22Rv1 (cell line): Measurements from ENCODE around the gene STK17B.

Source experiments
- H3K27ac ChIP-seq: fragments of 450-650 bp; 2 replicates; pipeline ENCODE4 v1.5.1; 2017
- ZFX ChIP-seq: fragments of 450-650 bp; IDR thresholded peaks from 2 replicates; pipeline ENCODE4 v1.6.1; 2017; ENCODE audit warnings: antibody characterized with exemption, borderline replicate concordance
- TF ChIP-seq, protein P1 (sequence below): fragments of 450-650 bp; IDR thresholded peaks from 2 replicates; pipeline ENCODE4 v1.5.1; 2017; ENCODE audit warnings: mild to moderate bottlenecking

Gene STK17B

DNA sequence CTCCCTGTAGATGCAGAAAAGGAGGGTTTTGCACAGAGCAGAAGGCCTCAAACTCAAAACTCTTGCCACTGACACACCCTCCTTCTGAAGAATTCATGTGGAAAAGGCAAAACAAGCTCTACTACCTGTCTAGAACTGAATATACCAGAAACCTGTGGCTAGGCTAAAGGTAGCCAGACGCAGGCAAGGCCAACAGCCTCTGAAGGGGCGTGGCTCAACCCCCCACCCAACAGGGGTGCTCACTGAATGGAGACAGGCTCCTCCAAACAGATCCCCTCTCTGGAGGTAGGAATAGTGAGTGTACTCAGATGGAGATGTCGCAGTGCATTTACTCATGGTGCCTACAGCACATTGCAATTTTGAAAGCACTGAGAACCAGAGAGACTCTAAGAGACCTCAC, 3.0 kb upstream of the STK17B start:
- no peak overlapping the region for H3K27ac ChIP-seq
- no peak for TF ChIP-seq ZFX
- TF ChIP-seq, protein P1, sequence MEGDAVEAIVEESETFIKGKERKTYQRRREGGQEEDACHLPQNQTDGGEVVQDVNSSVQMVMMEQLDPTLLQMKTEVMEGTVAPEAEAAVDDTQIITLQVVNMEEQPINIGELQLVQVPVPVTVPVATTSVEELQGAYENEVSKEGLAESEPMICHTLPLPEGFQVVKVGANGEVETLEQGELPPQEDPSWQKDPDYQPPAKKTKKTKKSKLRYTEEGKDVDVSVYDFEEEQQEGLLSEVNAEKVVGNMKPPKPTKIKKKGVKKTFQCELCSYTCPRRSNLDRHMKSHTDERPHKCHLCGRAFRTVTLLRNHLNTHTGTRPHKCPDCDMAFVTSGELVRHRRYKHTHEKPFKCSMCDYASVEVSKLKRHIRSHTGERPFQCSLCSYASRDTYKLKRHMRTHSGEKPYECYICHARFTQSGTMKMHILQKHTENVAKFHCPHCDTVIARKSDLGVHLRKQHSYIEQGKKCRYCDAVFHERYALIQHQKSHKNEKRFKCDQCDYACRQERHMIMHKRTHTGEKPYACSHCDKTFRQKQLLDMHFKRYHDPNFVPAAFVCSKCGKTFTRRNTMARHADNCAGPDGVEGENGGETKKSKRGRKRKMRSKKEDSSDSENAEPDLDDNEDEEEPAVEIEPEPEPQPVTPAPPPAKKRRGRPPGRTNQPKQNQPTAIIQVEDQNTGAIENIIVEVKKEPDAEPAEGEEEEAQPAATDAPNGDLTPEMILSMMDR: no peak

DNA sequence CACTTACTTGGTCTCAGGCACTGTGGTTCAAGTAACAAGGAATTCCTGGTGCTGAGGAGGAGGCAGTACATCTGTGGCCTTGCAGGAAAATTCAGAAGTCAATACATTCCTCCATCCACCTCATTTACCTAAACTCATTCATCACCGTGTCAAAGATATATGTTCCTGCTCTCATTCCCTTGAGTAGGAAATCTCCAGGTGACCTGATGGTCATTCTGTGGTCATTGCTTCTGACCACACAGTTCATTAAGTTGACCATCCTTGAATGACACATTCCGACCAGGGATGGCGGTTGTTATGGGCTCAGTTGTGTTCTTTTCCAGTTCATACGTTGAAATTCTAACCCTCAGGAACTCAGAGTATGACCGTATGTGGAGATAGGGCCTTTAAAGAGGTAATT, 2.1 kb upstream of the STK17B start:
- TF ChIP-seq, protein P1: no peak
- TF ChIP-seq ZFX: no peak
- H3K27ac ChIP-seq: no peak overlapping the region

DNA sequence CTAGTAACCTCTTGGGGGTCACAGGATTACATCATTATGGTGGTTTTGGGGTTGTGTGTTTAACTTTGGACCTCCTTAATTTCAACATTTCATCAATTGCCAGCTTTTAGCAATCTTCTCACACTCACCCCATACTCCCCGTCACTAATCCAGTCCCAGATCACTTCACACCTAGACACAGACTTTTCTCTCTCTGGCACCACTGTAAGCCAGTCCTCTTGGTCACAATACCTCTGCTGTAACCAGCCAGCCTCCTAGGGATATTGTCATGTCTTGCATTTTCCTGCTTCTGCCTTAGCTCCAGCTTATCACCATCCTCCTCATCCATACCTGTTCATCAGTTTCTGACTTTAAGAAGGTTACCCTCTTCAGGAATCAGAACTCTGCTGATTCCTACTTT, 1.6 kb upstream of the STK17B start:
- no peak overlapping the region for H3K27ac ChIP-seq
- TF ChIP-seq ZFX: no peak
- TF ChIP-seq, protein P1: no peak

DNA sequence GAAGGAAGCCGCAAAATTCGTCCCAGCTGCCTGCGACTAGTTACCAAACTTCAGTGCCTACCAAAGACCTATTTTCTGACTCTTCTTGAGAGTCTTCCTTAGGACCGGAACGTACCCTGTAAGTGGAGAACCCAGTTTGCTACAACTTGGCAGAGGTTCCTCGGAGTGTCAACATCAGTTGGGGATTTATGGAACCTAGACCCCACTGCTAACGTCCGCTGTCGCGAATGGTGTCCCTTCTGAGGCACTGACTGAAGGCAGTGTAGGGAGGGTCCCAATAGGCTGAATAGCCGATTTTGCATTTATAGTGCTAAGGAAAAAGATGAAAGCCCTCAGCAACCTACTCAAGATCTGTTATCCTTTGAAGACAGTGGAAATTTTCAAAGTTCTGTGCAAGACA, 568 bp upstream of the STK17B start:
- TF ChIP-seq, protein P1: no peak
- TF ChIP-seq ZFX: no peak
- H3K27ac ChIP-seq: peak overlapping the region; percentile 88; the same call in 1 of the 2 replicates

DNA sequence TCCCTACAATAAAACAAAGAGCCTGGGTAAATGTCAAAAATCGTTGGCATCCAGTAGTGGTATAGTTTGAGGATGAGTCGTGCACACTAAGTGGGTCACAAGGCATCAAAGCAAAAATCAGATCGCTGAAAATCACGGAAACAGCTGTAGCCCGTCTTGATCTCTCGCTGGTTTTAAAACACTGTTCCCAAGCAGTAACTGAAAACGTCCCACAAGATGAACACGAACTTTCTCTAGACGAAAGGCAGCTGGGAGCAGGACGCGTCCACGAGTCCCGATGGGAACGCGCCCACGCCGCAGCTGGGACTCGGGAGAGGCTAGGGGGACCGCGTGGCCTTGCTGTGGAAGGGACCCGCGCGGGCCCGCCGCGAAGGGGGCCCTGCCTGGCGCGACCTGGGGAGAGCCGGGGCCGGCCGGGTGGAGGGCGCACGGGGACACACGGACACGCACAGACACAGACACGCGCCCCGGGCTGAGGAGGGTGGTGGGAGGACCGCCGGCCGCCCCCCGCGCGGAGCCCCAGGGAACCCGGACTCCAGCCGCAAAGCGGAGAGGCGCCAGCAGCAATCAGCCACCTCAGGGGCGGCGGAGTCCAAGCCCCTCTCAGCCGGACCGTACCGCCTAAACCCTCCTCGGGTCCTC, 651 bp downstream of the STK17B start:
- H3K27ac ChIP-seq: peak overlapping the region; percentile 88
- no peak for TF ChIP-seq ZFX
- TF ChIP-seq, protein P1: no peak

DNA sequence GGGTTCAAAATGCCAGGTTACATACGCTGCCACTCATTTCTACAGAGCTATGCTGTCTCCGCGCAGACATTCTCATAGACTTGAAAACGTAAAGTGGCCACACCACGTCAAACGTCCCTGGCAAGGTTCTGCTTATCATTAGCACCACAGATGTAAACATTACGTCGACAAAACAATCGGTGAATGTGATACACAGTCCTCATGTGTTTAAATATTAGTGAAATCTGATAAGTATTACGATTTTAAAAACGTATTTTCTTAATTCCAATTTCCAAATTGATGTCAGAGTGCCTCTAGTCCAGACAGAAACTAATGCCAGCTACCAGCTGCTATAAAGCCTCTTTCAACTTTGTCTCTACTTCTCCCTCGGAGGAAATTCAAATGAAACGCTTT, 1.2 kb downstream of the STK17B start:
- TF ChIP-seq, protein P1: no peak
- no peak for TF ChIP-seq ZFX
- H3K27ac ChIP-seq: peak overlapping the region; percentile 88

DNA sequence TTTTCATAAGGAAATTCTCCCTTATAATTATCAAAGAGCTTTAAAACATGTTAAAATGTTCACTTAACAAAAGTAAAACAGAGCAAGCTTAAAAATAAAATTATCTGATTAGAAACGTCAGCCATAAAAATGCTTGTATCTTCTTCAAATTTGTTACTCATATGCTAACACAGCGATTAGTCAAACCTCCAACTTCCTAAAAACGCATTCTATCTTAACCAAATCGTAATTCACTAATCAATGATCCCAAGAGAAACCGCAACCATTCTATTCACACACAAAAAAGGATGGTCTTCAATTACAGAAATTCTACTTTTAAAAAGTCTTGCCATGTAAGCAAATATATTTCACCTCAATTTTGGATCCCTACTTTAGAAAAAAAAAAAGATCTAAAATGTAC, 1.9 kb downstream of the STK17B start:
- no peak overlapping the region for H3K27ac ChIP-seq
- TF ChIP-seq, protein P1: no peak
